Neural progenitor cell (in vitro differentiated cells): ENCODE results near the gene C21orf58.

Source experiments
- EZH2 ChIP-seq: fragments of 200-600 bp; sonication (generic); IDR thresholded peaks from 2 replicates; pipeline ENCODE4 v1.6.1; 2017; ENCODE audit warnings: antibody characterized with exemption, mild to moderate bottlenecking, moderate library complexity
- EZH2phosphoT487 ChIP-seq: fragments of 200-600 bp; sonication (generic); IDR thresholded peaks from 2 replicates; pipeline ENCODE4 v1.6.1; 2017; ENCODE audit warnings: antibody characterized with exemption
- TF ChIP-seq, protein P1 (sequence below): fragments of 200-600 bp; sonication (generic); IDR thresholded peaks from 2 replicates; pipeline ENCODE4 v1.5.1; 2017; ENCODE audit warnings: antibody characterized with exemption, mild to moderate bottlenecking

DNA sequence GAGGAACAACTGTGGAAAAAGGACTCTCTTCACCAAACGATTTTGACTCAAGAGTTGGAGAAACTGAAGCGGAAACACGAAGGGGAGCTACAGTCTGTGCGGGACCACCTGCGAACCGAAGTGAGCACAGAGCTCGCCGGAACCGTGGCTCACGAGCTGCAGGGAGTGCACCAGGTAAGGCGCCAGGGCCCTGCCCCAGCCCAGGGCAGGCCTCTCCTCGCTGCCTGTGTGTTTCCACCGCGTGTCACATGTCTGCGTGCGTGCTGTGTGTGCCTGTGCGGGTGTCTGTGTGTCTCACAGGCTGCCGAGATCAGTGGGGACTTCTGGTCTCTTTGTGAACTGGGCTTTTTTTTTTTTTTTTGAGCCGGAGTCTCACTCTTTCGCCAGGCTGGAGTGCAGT is 43.3 kb upstream of the C21orf58 start:
- TF ChIP-seq, protein P1, sequence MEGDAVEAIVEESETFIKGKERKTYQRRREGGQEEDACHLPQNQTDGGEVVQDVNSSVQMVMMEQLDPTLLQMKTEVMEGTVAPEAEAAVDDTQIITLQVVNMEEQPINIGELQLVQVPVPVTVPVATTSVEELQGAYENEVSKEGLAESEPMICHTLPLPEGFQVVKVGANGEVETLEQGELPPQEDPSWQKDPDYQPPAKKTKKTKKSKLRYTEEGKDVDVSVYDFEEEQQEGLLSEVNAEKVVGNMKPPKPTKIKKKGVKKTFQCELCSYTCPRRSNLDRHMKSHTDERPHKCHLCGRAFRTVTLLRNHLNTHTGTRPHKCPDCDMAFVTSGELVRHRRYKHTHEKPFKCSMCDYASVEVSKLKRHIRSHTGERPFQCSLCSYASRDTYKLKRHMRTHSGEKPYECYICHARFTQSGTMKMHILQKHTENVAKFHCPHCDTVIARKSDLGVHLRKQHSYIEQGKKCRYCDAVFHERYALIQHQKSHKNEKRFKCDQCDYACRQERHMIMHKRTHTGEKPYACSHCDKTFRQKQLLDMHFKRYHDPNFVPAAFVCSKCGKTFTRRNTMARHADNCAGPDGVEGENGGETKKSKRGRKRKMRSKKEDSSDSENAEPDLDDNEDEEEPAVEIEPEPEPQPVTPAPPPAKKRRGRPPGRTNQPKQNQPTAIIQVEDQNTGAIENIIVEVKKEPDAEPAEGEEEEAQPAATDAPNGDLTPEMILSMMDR: no peak
- TF ChIP-seq EZH2 (no peak), EZH2phosphoT487 (no peak)
